Activated T-helper 1 cell treated with anti-CD3 and anti-CD28 coated beads, Interleukin-2, amount 50 U/mL, for 16 hours (primary cell): Measurements from ENCODE around the gene KIF3C.
"Not testable (repeated sequence)": the region's sequence is repeated elsewhere in the genome, so short reads cannot be mapped to it uniquely, and the experiment has no call there.

ENCODE experiments used
- DNase-seq, 2 donors: peaks; one replicate each; pipeline ENCODE4 v3.0.0-alpha.2; 2020; ENCODE audit warnings: low read depth in 1 of 2, low spot score in 1 of 2

KIF3C gene

GRCh38 chr2:25966531-25967270 is 15.6 kb downstream of the KIF3C start:
- DNase-seq: no peak

- no peak for DNase-seq
Measured at GRCh38 chr2:25964891-25965290, 17.4 kb downstream of the KIF3C start.

- no peak for DNase-seq
Measured at GRCh38 chr2:25960920-25961319, 21.4 kb downstream of the KIF3C start.

GRCh38 chr2:25960396-25960795 is 21.9 kb downstream of the KIF3C start:
- DNase-seq: no peak

- not testable (repeated sequence) for DNase-seq
Measured at GRCh38 chr2:25958611-25959010, 23.7 kb downstream of the KIF3C start.

- DNase-seq: no peak
Measured at GRCh38 chr2:25957743-25958142, 24.6 kb downstream of the KIF3C start.

GRCh38 chr2:25955869-25956535 is 26.3 kb downstream of the KIF3C start:
- DNase-seq: no peak

- no peak for DNase-seq
Measured at GRCh38 chr2:25955036-25955435, 27.3 kb downstream of the KIF3C start.

GRCh38 chr2:25954199-25954752 is 28.0 kb downstream of the KIF3C start:
- no peak for DNase-seq

GRCh38 chr2:25951071-25951547 is 31.2 kb downstream of the KIF3C start:
- peak; percentile 40 to 52 for DNase-seq

GRCh38 chr2:25948437-25948836 is 33.9 kb downstream of the KIF3C start:
- no peak for DNase-seq

GRCh38 chr2:25941042-25941441 is 41.3 kb downstream of the KIF3C start:
- DNase-seq: no peak

GRCh38 chr2:25939257-25939668 is 43.0 kb downstream of the KIF3C start:
- DNase-seq: no peak

GRCh38 chr2:25938345-25938744 is 44.0 kb downstream of the KIF3C start:
- DNase-seq: no peak

GRCh38 chr2:25936889-25937545 is 45.3 kb downstream of the KIF3C start:
- no peak for DNase-seq

- no peak for DNase-seq
Measured at GRCh38 chr2:25933622-25934021, 48.7 kb downstream of the KIF3C start.

GRCh38 chr2:25929789-25930473 is 52.4 kb downstream of the KIF3C start:
- DNase-seq: no peak

- DNase-seq: no peak
Measured at GRCh38 chr2:25928668-25929067, 53.6 kb downstream of the KIF3C start.

GRCh38 chr2:25926984-25927756 is 55.1 kb downstream of the KIF3C start:
- DNase-seq: no peak

GRCh38 chr2:25922501-25922900 is 59.8 kb downstream of the KIF3C start:
- no peak for DNase-seq
